IMR-90 (cell line): ENCODE data around the gene FBXW12. TPM values are rescaled to one million over a fixed set of nuclear protein-coding genes. Genes with fewer than 3 reads are reported as not detected.

ENCODE experiments used
- ATAC-seq: fragments of 200-7000 bp; cut with Tn5 transposase; 2 replicates; pipeline ENCODE4 v1.9.1; 2020; ENCODE audit warnings: low read depth, mild to moderate bottlenecking, moderate library complexity
- BruUV-seq: library from RNA; stranded (reverse); fragments of 400-500 nt; replicated peaks from 2 replicates; lab custom pipeline; 2021; lab: Mats Ljungman, UMichigan
- CTCF ChIA-PET: fragments of 300-600 bp; formaldehyde crosslinking; extraction: SDS; loops from one replicate; lab custom pipeline; 2021; ENCODE audit warnings: antibody characterized with exemption; lab: Yijun Ruan, JAX
- POLR2A ChIA-PET: fragments of 300-600 bp; sonication (Branson Sonifier 250); formaldehyde crosslinking; loops from one replicate; lab custom pipeline; 2022; ENCODE audit warnings: antibody characterized with exemption; ENCODE audit not compliant: unreplicated experiment; lab: Charles Lee
- DNase-seq: peaks from one replicate; pipeline ENCODE4 v3.0.0; 2013
- H2AFZ ChIP-seq: replicated peaks from 2 replicates; pipeline ENCODE3; 2013; ENCODE audit warnings: low read length, mild to moderate bottlenecking; ENCODE audit not compliant: poor library complexity
- H2AK5ac ChIP-seq: 2 replicates; pipeline ENCODE4 v1.6.1; 2013; ENCODE audit warnings: low read depth, low read length, inconsistent platforms
- H2AK9ac ChIP-seq: replicated peaks from 2 replicates; pipeline ENCODE3; 2013; ENCODE audit warnings: mild to moderate bottlenecking, low read depth, low read length, moderate library complexity; ENCODE audit not compliant: poor library complexity
- H2BK120ac ChIP-seq: 2 replicates; pipeline ENCODE4 v1.6.1; 2013; ENCODE audit warnings: low read depth, low read length, inconsistent platforms
- H2BK15ac ChIP-seq: 3 replicates; pipeline ENCODE4 v1.6.1; 2013; ENCODE audit warnings: low read depth, low read length, inconsistent platforms
- H2BK20ac ChIP-seq: 2 replicates; pipeline ENCODE4 v1.6.1; 2013; ENCODE audit warnings: low read depth, mild to moderate bottlenecking, inconsistent platforms, low read length, moderate library complexity
- H2BK5ac ChIP-seq: 2 replicates; pipeline ENCODE4 v1.6.1; 2013; ENCODE audit warnings: mild to moderate bottlenecking, low read depth, low read length, inconsistent platforms; ENCODE audit not compliant: poor library complexity, severe bottlenecking
- H3K14ac ChIP-seq: replicated peaks from 2 replicates; pipeline ENCODE4 v1.6.1; 2013; ENCODE audit warnings: low read depth, low read length, inconsistent platforms
- H3K18ac ChIP-seq: 2 replicates; pipeline ENCODE4 v1.6.1; 2013; ENCODE audit warnings: low read depth, low read length, control low read depth
- H3K23ac ChIP-seq: 2 replicates; pipeline ENCODE4 v1.6.1; 2013; ENCODE audit warnings: low read depth, low read length, inconsistent platforms
- H3K27ac ChIP-seq: 2 replicates; pipeline ENCODE4 v1.5.1; 2013; ENCODE audit warnings: mild to moderate bottlenecking, control low read depth, low read length; ENCODE audit not compliant: insufficient read depth
- H3K27me3 ChIP-seq: 2 replicates; pipeline ENCODE4 v1.6.1; 2013; ENCODE audit warnings: low read length; ENCODE audit not compliant: control insufficient read depth, insufficient read depth
- H3K36me3 ChIP-seq: 2 replicates; pipeline ENCODE4 v1.6.1; 2013; ENCODE audit warnings: low read length, mixed read lengths; ENCODE audit not compliant: control insufficient read depth, insufficient read depth
- H3K4ac ChIP-seq: 2 replicates; pipeline ENCODE4 v1.6.1; 2013; ENCODE audit warnings: low read depth, low read length, inconsistent platforms
- H3K4me1 ChIP-seq: 2 replicates; pipeline ENCODE4 v1.6.1; 2013; ENCODE audit warnings: low read length, mixed read lengths; ENCODE audit not compliant: control insufficient read depth, insufficient read depth
- H3K4me2 ChIP-seq: 2 replicates; pipeline ENCODE4 v1.6.1; 2013; ENCODE audit warnings: low read depth, mild to moderate bottlenecking, control low read depth, low read length, moderate library complexity
- H3K4me3 ChIP-seq: 2 replicates; pipeline ENCODE4 v1.5.1; 2013; ENCODE audit warnings: low read depth, mild to moderate bottlenecking, control low read depth, low read length, moderate library complexity; ENCODE audit not compliant: insufficient read depth
- H3K56ac ChIP-seq: 2 replicates; pipeline ENCODE4 v1.6.1; 2013; ENCODE audit warnings: low read length, inconsistent platforms; ENCODE audit not compliant: insufficient read depth; ENCODE audit errors: extremely low read depth
- H3K79me1 ChIP-seq, 2 experiments: 2 replicates each; pipeline ENCODE4 v1.6.1; 2013; ENCODE audit warnings: low read length in 2 of 2, inconsistent platforms in 1 of 2, low read depth in 1 of 2
- H3K9ac ChIP-seq: 2 replicates; pipeline ENCODE4 v1.6.1; 2013; ENCODE audit warnings: low read depth, low read length, control low read depth
- H3K9me1 ChIP-seq: 2 replicates; pipeline ENCODE4 v1.6.1; 2013; ENCODE audit warnings: low read length, inconsistent platforms; ENCODE audit not compliant: insufficient read depth
- H3K9me3 ChIP-seq: 2 replicates; pipeline ENCODE4 v1.6.1; 2013; ENCODE audit warnings: low read length; ENCODE audit not compliant: control insufficient read depth, insufficient read depth
- H4K20me1 ChIP-seq: 2 replicates; pipeline ENCODE4 v1.6.1; 2013; ENCODE audit warnings: low read length, inconsistent platforms; ENCODE audit not compliant: insufficient read depth
- H4K5ac ChIP-seq: 2 replicates; pipeline ENCODE4 v1.6.1; 2013; ENCODE audit warnings: mild to moderate bottlenecking, low read depth, low read length, control low read depth
- H4K8ac ChIP-seq, 2 experiments: 2 replicates each; pipeline ENCODE4 v1.6.1; 2013; ENCODE audit warnings: low read depth in 2 of 2, low read length in 2 of 2, control low read depth in 1 of 2, inconsistent platforms in 1 of 2
- H4K91ac ChIP-seq: 2 replicates; pipeline ENCODE4 v1.6.1; 2013; ENCODE audit warnings: low read depth, low read length, inconsistent platforms; ENCODE audit not compliant: insufficient read depth
- CEBPB ChIP-seq: IDR thresholded peaks from 2 replicates; pipeline ENCODE4 v1.6.1; 2012; ENCODE audit warnings: low read depth, low read length, improper control_type of control experiment
- CTCF ChIP-seq: conservative IDR thresholded peaks from 2 replicates; pipeline ENCODE4 v1.5.1; 2012; ENCODE audit warnings: mild to moderate bottlenecking, low read depth, low read length, improper control_type of control experiment
- FOS ChIP-seq: fragments of 150-350 bp; IDR thresholded peaks from 2 replicates; pipeline ENCODE4 v1.6.1; 2016; ENCODE audit warnings: low read depth, low read length
- MAFK ChIP-seq: IDR thresholded peaks from 2 replicates; pipeline ENCODE4 v1.6.1; 2012; ENCODE audit warnings: low read depth, low read length, improper control_type of control experiment
- MAZ ChIP-seq: IDR thresholded peaks from 2 replicates; pipeline ENCODE4 v1.6.1; 2012; ENCODE audit warnings: low read depth, mild to moderate bottlenecking, low read length, improper control_type of control experiment, moderate library complexity, borderline replicate concordance
- MXI1 ChIP-seq: IDR thresholded peaks from 2 replicates; pipeline ENCODE4 v1.6.1; 2012; ENCODE audit warnings: low read depth, mild to moderate bottlenecking, low read length, moderate library complexity, borderline replicate concordance
- POLR2A ChIP-seq: IDR thresholded peaks from 2 replicates; pipeline ENCODE4 v1.6.1; 2012; ENCODE audit warnings: mild to moderate bottlenecking, low read depth, low read length
- RAD21 ChIP-seq: IDR thresholded peaks from 2 replicates; pipeline ENCODE4 v1.6.1; 2012; ENCODE audit warnings: low read length, improper control_type of control experiment
- RCOR1 ChIP-seq: IDR thresholded peaks from 2 replicates; pipeline ENCODE4 v1.6.1; 2012; ENCODE audit warnings: mild to moderate bottlenecking, low read length, improper control_type of control experiment; ENCODE audit not compliant: insufficient replicate concordance
- SMC3 ChIP-seq: fragments of 150-350 bp; IDR thresholded peaks from 2 replicates; pipeline ENCODE4 v1.6.1; 2016; ENCODE audit warnings: low read depth, mild to moderate bottlenecking, antibody characterized with exemption, low read length, moderate library complexity
- WGBS, 2 experiments: methylation state at CpG; one replicate each; pipeline versions ENCODE4 v1.1.5 to v1.1.7; 2013; ENCODE audit warnings: missing lambda C conversion rate in 2 of 2; ENCODE audit not compliant: insufficient read length in 1 of 2; ENCODE audit errors: extremely low coverage in 2 of 2; 5-methylcytosine and 5-hydroxymethylcytosine counted together
- dilution Hi-C: fragments of 300-500 bp; cut with HindIII; formaldehyde crosslinking; loops from one replicate; pipeline ENCODE4 v1.14.3; 2018; ENCODE audit warnings: low sequenced_read_pairs; ENCODE audit not compliant: unreplicated experiment
- in situ Hi-C: fragments of 300-500 bp; cut with MboI; formaldehyde crosslinking; loops from 3 replicates; pipeline ENCODE4 v1.14.3; 2019; ENCODE audit warnings: low sequenced_read_pairs, inconsistent platforms, mixed read lengths
- intact Hi-C: fragments of 100-400 bp; cut with micrococcal nuclease; formaldehyde crosslinking; loops from 2 replicates; pipeline ENCODE4 v1.10.0; 2022
- polyA plus RNA-seq, 3 experiments: library from polyadenylated mRNA; depleted of rRNA; stranded (reverse); fragments of >200 nt; gene quantifications; 2 replicates each; pipeline ENCODE4 v1.2.3, GENCODE V29; 2012; ENCODE audit warnings: low replicate concordance in 1 of 3
- total RNA-seq: library from RNA; depleted of rRNA; stranded (reverse); fragments of >200 nt; gene quantifications from 2 replicates; pipeline ENCODE4 v1.2.3, GENCODE V29; 2012

Gene FBXW12
- total and polyA plus RNA-seq, 2 of the 4 experiments (the other 2 are of a cell fraction), result not detected

- Histone ChIP-seq H3K4me1 (no peaks in the 10 kb centered on the region), H2BK20ac (no peak overlapping the region), H3K27me3 (no peaks in the 10 kb centered on the region), H3K23ac (no peak overlapping the region), H4K5ac (no peak overlapping the region), H4K8ac (no peak overlapping the region), H2BK120ac (no peak overlapping the region), H3K18ac (no peak overlapping the region), H3K14ac (no peak overlapping the region), H2AFZ (no peak overlapping the region), H3K4ac (no peak overlapping the region), H3K9me1 (no peaks in the 10 kb centered on the region), H3K79me1 (peaks cover 6 to 23% of the 10 kb centered on the region in 2 experiments; a peak in 3 of 4 replicates), H3K9me3 (no peaks in the 10 kb centered on the region), H3K9ac (no peak overlapping the region), H3K27ac (no peak overlapping the region), H3K56ac (no peak overlapping the region), H3K4me3 (no peak overlapping the region), H2BK15ac (no peak overlapping the region), H3K36me3 (peaks cover 40% of the 10 kb centered on the region), H4K91ac (no peak overlapping the region), H2BK5ac (no peak overlapping the region), H4K20me1 (peaks cover 6% of the 10 kb centered on the region; the same call in 1 of the 2 replicates), H2AK5ac (no peak overlapping the region), H2AK9ac (no peak overlapping the region), H3K4me2 (no peak overlapping the region)
- CTCF ChIA-PET, result interaction anchor here (1.3 kb wide), 1 partner anchor 16 kb away, joined by 4 read pairs; no protein-coding TSS in a partner anchor
- no peak for DNase-seq
- no TSS peak for BruUV-seq
- POLR2A ChIA-PET, result no interaction called here
- intact Hi-C loops, result no loop called here
- ATAC-seq, result no peak
- WGBS, 2 experiments, result 92% methylated on average over 2 of the region's 17 CpGs; no CpG with 5 or more reads in 1 of the 2 experiments
- dilution Hi-C loops, result no loop called here
- TF ChIP-seq MXI1, result no peak
- TF ChIP-seq CEBPB, result no peak
- TF ChIP-seq MAFK, result no peak
- TF ChIP-seq POLR2A, result no peak
- TF ChIP-seq RCOR1, result no peak
- no peak for TF ChIP-seq MAZ
- no peak for TF ChIP-seq FOS
- TF ChIP-seq CTCF, result no peak
- TF ChIP-seq SMC3, result no peak
- no peak for TF ChIP-seq RAD21
- in situ Hi-C loops, result no loop called here
Measured at GRCh38 chr3:48419597-48419996, 47.6 kb downstream of the FBXW12 start.
